Activated CD8-positive, alpha-beta memory T cell treated with anti-CD3 and anti-CD28 coated beads, Interleukin-2, amount 50 U/mL, for 1 hour (primary cell): ENCODE measurements around the gene INPP5A.
"Not testable (repeated sequence)": the region's sequence is repeated elsewhere in the genome, so short reads cannot be mapped to it uniquely, and the experiment has no call there.

Experiments
- DNase-seq: peaks from one replicate; pipeline ENCODE4 v3.0.0-alpha.2; 2020; ENCODE audit errors: extremely low read depth

Gene INPP5A

GRCh38 chr10:132677096-132677472 is 139.5 kb downstream of the INPP5A start:
- DNase-seq, result no peak

DNA sequence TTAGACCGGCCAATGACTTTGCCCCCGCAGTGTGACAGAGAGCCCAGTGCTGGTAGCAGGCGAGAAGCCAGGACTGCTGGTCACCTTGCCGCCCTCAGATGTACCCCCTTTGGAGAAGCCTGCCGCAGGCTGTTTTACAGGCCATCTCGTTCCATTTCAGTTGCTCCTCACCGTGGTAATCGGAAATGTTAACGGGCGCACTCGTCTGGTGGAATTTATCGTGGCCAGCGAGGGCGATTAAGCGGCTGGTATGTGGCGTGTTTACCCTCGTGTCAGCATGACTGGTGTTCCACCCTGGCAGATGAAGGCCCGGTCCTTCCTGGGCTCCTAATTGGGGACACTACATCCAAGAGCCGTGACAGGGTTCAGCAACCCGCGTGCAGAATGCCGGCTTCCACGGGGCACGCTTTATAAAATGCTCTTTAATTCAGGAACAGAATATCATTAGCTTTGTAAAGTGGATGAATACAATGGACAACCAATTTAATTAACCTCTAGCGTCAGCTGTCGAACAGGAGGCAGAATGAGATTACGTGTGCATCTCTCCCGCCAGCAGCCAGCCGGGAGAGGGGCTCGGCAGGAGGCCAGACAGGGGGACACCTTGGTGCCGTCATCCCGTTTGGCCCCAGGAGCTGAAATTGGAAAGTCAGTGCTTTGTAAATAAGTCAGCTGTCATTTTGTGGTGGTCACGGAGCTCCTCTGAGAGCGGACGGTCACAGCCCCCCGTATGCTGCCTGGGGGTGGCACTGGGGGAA is 140.1 kb downstream of the INPP5A start:
- DNase-seq, result no peak

DNA sequence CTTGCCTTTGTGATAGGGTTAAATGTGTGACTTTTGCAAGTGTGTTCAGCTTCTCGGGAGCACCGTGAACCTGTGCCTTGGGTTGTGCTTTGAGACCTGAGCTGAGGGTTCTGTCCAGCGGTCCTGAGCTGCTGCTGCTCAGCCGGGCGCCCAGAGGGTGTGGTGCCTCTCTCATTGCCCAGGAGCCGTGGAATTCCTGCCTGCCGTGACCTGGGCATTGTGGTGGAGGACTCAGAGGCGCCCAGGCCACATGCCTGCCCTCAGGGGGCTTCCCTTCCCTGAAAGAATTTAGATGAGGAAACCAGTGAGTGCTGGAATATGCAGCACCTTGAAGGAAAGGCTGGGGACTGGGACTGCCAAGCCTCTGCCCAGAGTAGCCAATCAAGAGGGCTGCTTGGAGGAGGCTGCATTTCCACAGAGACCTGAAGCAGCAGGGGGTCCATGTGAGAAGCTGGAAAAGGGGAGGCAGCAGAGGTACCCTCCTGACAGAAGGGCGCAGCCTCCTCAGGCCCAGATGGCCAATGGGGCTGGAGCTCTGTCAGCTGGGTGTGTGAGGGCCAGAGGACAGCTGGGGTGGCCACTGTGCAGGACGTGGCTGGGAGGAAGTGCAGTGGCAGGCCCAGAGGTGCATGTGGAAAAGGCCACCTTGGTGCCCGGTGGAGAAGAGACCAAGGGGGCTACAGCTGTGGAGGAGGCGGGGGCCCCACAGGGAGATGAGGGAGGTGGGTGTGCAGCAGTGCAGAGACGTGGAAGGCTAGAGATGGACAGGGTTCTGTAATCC is 141.0 kb downstream of the INPP5A start:
- DNase-seq, result no peak

DNA sequence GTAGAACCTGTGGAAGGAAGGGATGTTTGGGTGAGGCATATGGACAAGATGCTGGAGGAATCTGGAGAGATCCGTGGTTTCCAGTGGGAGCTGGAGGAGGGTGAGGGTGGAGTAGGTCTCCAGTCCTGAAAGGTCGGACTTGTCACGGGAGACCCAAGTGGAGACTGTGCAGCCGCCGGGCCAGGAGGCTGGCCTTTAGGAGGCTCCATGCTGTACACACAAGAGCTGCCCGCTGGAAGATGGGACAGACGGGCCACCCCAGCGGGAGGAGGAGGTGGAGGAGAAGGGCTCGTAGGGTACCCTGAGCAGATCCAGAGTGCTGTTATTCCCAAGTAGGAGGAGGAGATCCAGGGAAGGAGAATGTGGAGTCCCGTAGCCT is 141.6 kb downstream of the INPP5A start:
- no peak for DNase-seq

DNA sequence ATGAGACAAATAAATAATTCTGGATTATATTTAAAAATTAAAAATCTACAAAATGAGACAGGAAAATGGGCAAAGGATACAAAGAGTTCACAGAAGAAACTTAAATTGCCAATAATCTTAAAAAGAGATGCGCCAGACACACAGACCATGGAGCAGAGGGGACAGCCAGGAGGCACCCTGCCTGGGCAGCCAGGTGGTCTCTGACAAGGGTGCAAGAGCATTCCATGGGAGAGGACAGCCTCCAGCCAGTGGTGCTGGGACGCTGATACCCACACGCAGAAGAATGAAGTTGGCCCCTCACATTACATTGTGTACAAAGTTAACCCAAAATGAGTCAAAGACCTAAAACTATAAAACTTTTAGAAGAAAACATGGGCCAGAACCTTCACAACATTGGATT is 142.1 kb downstream of the INPP5A start:
- DNase-seq, result no peak

DNA sequence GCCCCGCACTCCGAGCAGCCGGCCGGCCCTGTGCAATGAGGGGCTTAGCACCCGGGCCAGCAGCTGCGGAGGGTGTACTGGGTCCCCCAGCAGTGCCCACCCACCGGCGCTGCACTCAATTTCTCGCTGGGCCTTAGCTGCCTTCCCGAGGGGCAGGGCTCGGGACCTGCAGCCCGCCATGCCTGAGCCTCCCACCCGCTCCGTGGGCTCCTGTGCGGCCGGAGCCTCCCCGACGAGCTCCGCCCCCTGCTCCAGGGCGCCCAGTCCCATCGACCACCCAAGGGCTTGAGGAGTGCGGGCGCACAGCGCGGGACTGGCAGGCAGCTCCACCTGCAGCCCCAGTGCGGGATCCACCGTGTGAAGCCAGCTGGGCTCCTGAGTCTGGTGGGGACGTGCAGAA is 143.2 kb downstream of the INPP5A start:
- DNase-seq, result not testable (repeated sequence)

DNA sequence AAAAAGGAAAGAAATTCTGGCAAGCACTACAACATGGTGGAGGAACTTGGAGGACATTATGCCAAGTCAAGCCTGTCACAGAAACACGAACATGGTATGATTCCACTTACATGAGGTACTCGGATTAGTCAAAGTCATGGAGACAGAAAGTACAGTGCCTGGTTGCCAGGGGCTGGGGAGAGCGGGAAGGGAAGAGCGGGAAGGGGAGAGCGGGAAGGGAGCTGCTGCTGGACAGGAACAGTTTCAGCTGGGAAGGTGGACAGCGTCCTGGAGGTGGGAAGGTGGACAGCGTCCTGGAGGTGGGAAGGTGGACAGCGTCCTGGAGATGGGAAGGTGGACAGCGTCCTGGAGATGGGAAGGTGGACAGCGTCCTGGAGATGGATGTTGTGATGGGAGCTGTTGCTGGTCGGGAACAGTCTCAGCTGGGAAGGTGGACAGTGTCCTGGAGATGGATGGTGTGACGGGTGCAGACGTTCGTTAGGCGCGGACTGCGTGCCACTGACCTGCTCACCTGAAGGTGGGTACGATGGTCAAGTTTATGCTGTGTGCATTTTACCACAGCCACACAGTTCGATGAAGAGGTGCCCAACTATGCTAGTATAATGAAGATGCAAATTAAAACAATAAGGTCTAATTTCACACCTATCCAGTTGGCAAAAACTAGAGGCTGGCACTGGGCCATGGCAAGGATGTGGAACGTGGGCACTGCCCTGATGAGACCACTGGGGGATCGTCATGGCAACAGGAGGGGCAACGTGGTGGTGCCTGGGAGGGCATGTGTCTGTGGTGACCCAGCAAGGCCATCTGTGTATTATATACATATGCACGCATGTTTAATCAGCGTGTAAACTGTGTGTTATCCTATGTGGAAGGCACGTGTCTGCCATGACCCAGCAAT is 144.5 kb downstream of the INPP5A start:
- no peak for DNase-seq

- no peak for DNase-seq
These were observed 146.7 kb downstream of the INPP5A start for GRCh38 chr10:132684164-132684891.

GRCh38 chr10:132685101-132685891 is 147.7 kb downstream of the INPP5A start:
- DNase-seq, result no peak

- DNase-seq, result no peak
These were observed 148.5 kb downstream of the INPP5A start for GRCh38 chr10:132685921-132686680.

DNA sequence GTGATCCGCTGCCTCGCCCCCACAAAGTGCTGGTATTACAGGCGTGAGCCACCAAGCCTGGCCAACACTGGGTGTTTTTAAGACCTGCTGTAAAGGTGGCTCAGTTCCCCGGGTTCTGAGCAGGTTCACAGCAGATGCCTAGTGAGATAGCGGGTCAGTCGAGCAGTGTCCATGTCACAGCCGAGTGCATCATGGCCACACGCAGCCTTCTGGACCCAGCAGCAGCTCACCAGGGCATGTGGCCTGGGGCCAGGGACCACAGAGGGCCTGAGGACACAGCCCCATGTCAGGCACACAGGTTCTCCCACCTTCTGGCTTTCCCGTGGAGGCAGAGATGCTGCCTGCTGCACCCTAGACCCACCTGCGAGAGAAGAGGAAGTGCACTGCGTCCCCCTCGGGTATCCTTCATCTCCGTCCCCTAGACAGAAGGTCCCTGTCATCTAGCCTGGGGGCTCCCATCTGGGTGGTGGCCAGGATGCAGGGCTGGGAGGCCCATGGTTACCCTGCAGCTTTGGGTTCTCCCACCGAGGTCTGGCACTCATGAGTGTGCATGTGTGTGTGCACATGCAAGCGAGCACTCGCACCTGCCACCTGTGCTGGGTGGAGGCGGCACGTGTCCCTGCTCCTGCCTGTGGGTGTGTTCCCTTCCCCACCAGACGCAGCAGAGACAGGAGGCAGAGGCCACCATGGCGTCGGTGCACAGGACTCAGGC is 149.8 kb downstream of the INPP5A start:
- DNase-seq, result no peak

DNA sequence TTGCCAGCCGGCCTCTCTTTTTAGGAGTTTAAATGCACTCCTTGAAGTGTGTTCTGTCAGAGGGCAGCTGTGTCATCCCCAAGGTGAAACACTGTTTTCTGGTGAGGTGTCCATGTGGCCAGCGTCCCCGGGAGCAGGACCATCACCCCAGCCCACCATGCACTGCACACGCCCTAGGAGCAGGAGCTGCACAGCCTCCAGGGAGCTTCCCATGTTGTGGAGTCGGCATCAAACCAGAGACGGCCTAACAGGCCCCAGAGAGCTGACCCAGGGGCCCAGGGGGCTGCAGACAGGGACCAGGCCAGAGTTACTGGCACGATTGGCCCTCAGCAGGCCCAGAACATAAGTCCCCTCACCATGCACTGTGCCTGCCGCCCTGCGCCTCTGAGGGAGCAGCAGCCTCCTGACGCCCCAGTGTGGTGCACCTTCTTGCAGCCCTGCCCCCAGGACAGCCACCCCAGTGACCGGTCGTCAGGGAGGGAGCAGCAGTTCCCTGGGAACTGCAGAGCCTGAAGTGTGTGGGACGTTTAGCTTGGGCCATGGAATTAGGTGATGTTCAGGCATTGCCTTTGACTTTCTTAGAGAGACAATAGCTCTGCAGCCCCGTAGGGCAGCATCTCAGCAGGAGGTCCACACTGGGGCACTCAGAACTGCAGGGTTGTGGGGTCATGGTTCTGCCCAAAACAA is 150.4 kb downstream of the INPP5A start:
- DNase-seq, result no peak

- DNase-seq, result no peak
These were observed 151.2 kb downstream of the INPP5A start for GRCh38 chr10:132688580-132689420.

GRCh38 chr10:132689721-132690360 is 152.3 kb downstream of the INPP5A start:
- DNase-seq, result no peak

DNA sequence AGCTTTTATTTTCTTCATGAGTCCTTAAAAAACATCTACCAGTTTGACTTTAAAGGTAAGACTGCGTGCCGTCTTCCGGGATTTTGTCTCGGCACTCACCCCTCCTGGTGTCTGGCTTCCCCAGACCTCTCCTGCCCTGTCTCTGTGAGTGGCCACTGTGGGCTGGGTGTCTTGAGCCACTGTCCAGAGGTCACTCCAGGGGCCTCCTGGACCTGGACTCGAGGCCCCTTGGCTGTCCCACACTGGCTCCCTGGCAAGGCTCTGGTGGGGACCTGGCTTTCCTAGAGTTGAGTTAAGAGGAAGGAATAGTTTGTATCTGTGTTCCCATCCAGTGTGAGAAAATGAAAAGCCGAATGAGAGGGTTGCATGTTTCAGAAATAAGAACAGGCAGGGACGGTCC is 152.8 kb downstream of the INPP5A start:
- no peak for DNase-seq

- no peak for DNase-seq
These were observed 153.4 kb downstream of the INPP5A start for GRCh38 chr10:132690821-132691610.
